GM23338 (cell line): Measurements from ENCODE around the gene CRYGD. TPM values are rescaled to one million over a fixed set of nuclear protein-coding genes. Genes with fewer than 3 reads are reported as not detected.

Experiments used
- ATAC-seq: fragments of 200-7000 bp; cut with Tn5 transposase; 3 replicates; pipeline ENCODE4 v1.9.1; 2020
- DNase-seq: peaks from one replicate; pipeline ENCODE4 v3.0.0-alpha.2; 2015; ENCODE audit warnings: low spot score
- H2AFZ ChIP-seq: fragments of 200-600 bp; sonication (generic); 2 replicates; pipeline ENCODE4 v1.8.0; 2016; ENCODE audit warnings: antibody characterized with exemption, mild to moderate bottlenecking, moderate library complexity
- H3F3A ChIP-seq: fragments of 200-600 bp; sonication (generic); replicated peaks from 2 replicates; pipeline ENCODE4 v1.8.0; 2017; ENCODE audit warnings: antibody characterized with exemption, mixed run types, low read depth
- H3K27ac ChIP-seq: fragments of 200-600 bp; sonication (generic); 2 replicates; pipeline ENCODE4 v1.6.1; 2016; ENCODE audit warnings: low read depth
- H3K27me3 ChIP-seq: fragments of 200-600 bp; sonication (generic); 2 replicates; pipeline ENCODE4 v1.8.0; 2016; ENCODE audit warnings: mild to moderate bottlenecking, mixed run types, moderate library complexity; ENCODE audit not compliant: insufficient read depth
- H3K36me3 ChIP-seq: fragments of 200-600 bp; sonication (generic); 2 replicates; pipeline ENCODE4 v1.8.0; 2016; ENCODE audit warnings: mild to moderate bottlenecking; ENCODE audit not compliant: insufficient read depth
- H3K4me1 ChIP-seq: fragments of 200-600 bp; sonication (generic); 2 replicates; pipeline ENCODE4 v1.8.0; 2016; ENCODE audit warnings: mild to moderate bottlenecking, moderate library complexity; ENCODE audit not compliant: insufficient read depth
- H3K4me2 ChIP-seq: fragments of 200-600 bp; sonication (generic); 2 replicates; pipeline ENCODE4 v1.7.1; 2017; ENCODE audit warnings: mixed run types
- H3K4me3 ChIP-seq: fragments of 200-600 bp; sonication (generic); 2 replicates; pipeline ENCODE4 v1.6.1; 2016; ENCODE audit warnings: mixed run types
- H3K79me2 ChIP-seq: fragments of 200-600 bp; sonication (generic); replicated peaks from 2 replicates; pipeline ENCODE4 v1.8.0; 2017; ENCODE audit warnings: mild to moderate bottlenecking; ENCODE audit not compliant: insufficient read depth
- H3K9me2 ChIP-seq: fragments of 200-600 bp; sonication (generic); 2 replicates; pipeline ENCODE4 v1.8.0; 2017; ENCODE audit not compliant: insufficient read depth
- H4K20me1 ChIP-seq: fragments of 200-600 bp; sonication (generic); replicated peaks from 2 replicates; pipeline ENCODE4 v1.8.0; 2017; ENCODE audit warnings: mild to moderate bottlenecking; ENCODE audit not compliant: insufficient read depth
- H3K27ac Mint-ChIP-seq: 2 replicates; pipeline ENCODE4 v1.8.0; 2020; ENCODE audit warnings: inconsistent platforms, mild to moderate bottlenecking, moderate library complexity, mixed read lengths
- H3K27me3 Mint-ChIP-seq: 3 replicates; pipeline ENCODE4 v1.8.0; 2022; ENCODE audit warnings: low read depth, mild to moderate bottlenecking, moderate library complexity, mixed read lengths, inconsistent platforms; ENCODE audit not compliant: insufficient read depth, poor library complexity
- H3K36me3 Mint-ChIP-seq: 3 replicates; pipeline ENCODE4 v1.8.0; 2021; ENCODE audit warnings: low read depth, mild to moderate bottlenecking, inconsistent platforms, moderate library complexity, mixed read lengths
- H3K4me1 Mint-ChIP-seq: 3 replicates; pipeline ENCODE4 v1.8.0; 2020; ENCODE audit warnings: mild to moderate bottlenecking, inconsistent platforms, mixed read lengths
- H3K4me3 Mint-ChIP-seq: 3 replicates; pipeline ENCODE4 v1.8.0; 2021; ENCODE audit warnings: moderate library complexity, mild to moderate bottlenecking, inconsistent platforms, mixed read lengths
- H3K9me3 Mint-ChIP-seq: 3 replicates; pipeline ENCODE4 v1.8.0; 2020; ENCODE audit warnings: moderate library complexity, mild to moderate bottlenecking, inconsistent platforms, mixed read lengths
- CREB1 ChIP-seq: fragments of 250-450 bp; sonication (Bioruptor Pico); IDR thresholded peaks from 2 replicates; pipeline ENCODE4 v1.5.0; 2020; ENCODE audit warnings: low read depth, mild to moderate bottlenecking, moderate library complexity
- CTCF ChIP-seq, 2 experiments: fragments of 200-600 bp in 1 of 2; sonication (generic) in 1 of 2; conservative IDR thresholded peaks; 2 replicates each; pipeline versions ENCODE4 v1.5.1 to v1.6.1; 2016 to 2017; ENCODE audit warnings: antibody characterized with exemption in 2 of 2, low read depth in 2 of 2, mild to moderate bottlenecking in 2 of 2, moderate library complexity in 1 of 2
- ETS1 ChIP-seq: IDR thresholded peaks from 2 replicates; pipeline ENCODE4 v1.6.1; 2016; ENCODE audit warnings: antibody characterized with exemption
- EZH2 ChIP-seq: fragments of 200-600 bp; sonication (generic); IDR thresholded peaks from one replicate; pipeline ENCODE4 v1.8.0; 2017; ENCODE audit warnings: antibody characterized with exemption, mild to moderate bottlenecking, low read depth; ENCODE audit not compliant: unreplicated experiment
- EZH2phosphoT487 ChIP-seq: fragments of 200-600 bp; sonication (generic); IDR thresholded peaks from one replicate; pipeline ENCODE4 v1.8.1; 2018; ENCODE audit warnings: antibody characterized with exemption; ENCODE audit not compliant: unreplicated experiment
- JUNB ChIP-seq: IDR thresholded peaks from one replicate; pipeline ENCODE4 v1.6.1; 2016; ENCODE audit warnings: antibody characterized with exemption; ENCODE audit not compliant: unreplicated experiment
- NANOG ChIP-seq: IDR thresholded peaks from 2 replicates; pipeline ENCODE4 v1.6.1; 2016; ENCODE audit warnings: antibody characterized with exemption, borderline replicate concordance
- POLR2AphosphoS5 ChIP-seq: IDR thresholded peaks from 2 replicates; pipeline ENCODE4 v1.6.1; 2016; ENCODE audit warnings: antibody characterized with exemption, low read depth
- STAT1 ChIP-seq: IDR thresholded peaks from one replicate; pipeline ENCODE4 v1.6.1; 2016; ENCODE audit warnings: antibody characterized with exemption; ENCODE audit not compliant: unreplicated experiment
- ZNF114 ChIP-seq: fragments of 250-450 bp; sonication (Bioruptor Pico); IDR thresholded peaks from 2 replicates; pipeline ENCODE4 v1.5.0; 2020; ENCODE audit warnings: mild to moderate bottlenecking, moderate library complexity
- ZNF331 ChIP-seq: fragments of 250-450 bp; sonication (Bioruptor Pico); IDR thresholded peaks from 2 replicates; pipeline ENCODE4 v1.5.0; 2020; ENCODE audit warnings: low read depth, mild to moderate bottlenecking, moderate library complexity
- ZNF462 ChIP-seq: fragments of 250-450 bp; sonication (Bioruptor Pico); IDR thresholded peaks from 2 replicates; pipeline ENCODE4 v1.5.0; 2020; ENCODE audit warnings: mild to moderate bottlenecking, moderate library complexity
- polyA plus RNA-seq: library from polyadenylated mRNA; unstranded; fragments of >200 nt; fragmentation: Nextera tagmentation; extraction: Ambion mirVana; gene quantifications from 2 replicates; pipeline ENCODE4 v1.2.1, GENCODE V29; 2016
- total RNA-seq: library from RNA; depleted of rRNA; stranded (reverse); fragments of >200 nt; shearing (Covaris generic); gene quantifications from 2 replicates; pipeline ENCODE4 v1.2.3, GENCODE V29; 2014
- TF ChIP-seq, protein P1 (sequence below): IDR thresholded peaks from one replicate; pipeline ENCODE4 v1.6.1; 2018; ENCODE audit warnings: antibody characterized with exemption; ENCODE audit not compliant: unreplicated experiment

The CRYGD gene
- total and polyA plus RNA-seq, 2 experiments from 2014 or later = 3.4 to 23.9 TPM

DNA sequence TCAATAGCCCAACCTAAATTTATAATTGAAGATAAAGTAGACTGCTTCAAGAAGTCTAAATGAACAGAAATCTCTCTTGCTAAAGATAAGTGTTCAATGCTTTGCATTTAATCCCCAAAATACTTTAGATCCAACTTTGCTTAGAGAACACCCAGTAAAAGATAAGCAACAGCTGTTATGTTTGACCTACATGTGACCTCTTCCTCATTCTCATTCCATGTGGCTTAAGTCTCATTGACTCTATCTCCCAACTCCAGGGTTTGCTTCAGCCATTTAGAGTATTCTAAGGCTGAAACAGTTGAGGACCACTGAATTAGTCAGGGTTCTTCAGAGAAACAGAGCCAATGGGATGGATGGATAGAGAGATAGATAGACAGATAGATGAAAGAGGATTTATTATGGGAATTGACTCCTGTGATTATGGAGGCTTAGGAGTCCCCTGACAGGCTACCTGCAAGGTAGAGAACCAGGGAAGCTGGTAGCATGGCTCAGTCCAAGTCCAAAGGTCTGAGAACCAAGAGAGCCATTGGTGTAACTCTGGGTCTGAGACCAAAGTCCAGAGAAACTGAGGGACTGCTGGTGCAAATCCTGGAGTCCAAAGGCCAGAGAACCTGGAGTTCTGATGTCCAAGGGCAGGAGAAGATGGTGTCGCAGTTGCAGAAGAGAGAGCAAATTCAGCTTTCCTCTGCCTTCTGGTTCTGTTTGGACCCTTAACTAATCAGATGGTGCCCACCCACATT is 32.1 kb downstream of the CRYGD start:
- no peaks in the 10 kb centered on the region for H4K20me1 ChIP-seq
- H3K4me3 Mint-ChIP-seq = no peak overlapping the region
- no peak overlapping the region for H3K27ac Mint-ChIP-seq
- TF ChIP-seq NANOG (no peak), ZNF114 (CRISPR knock-in tag) (no peak), EZH2phosphoT487 (no peak), POLR2AphosphoS5 (no peak), CTCF (conservative IDR thresholded peaks at IDR 0.05; ENCODE audit: low read depth in 2 of 2) (no peak), ZNF462 (CRISPR knock-in tag) (no peak), STAT1 (no peak), CREB1 (CRISPR knock-in tag) (no peak), EZH2 (no peak), JUNB (no peak), ETS1 (no peak), ZNF331 (CRISPR knock-in tag) (no peak)
- TF ChIP-seq, protein P1, sequence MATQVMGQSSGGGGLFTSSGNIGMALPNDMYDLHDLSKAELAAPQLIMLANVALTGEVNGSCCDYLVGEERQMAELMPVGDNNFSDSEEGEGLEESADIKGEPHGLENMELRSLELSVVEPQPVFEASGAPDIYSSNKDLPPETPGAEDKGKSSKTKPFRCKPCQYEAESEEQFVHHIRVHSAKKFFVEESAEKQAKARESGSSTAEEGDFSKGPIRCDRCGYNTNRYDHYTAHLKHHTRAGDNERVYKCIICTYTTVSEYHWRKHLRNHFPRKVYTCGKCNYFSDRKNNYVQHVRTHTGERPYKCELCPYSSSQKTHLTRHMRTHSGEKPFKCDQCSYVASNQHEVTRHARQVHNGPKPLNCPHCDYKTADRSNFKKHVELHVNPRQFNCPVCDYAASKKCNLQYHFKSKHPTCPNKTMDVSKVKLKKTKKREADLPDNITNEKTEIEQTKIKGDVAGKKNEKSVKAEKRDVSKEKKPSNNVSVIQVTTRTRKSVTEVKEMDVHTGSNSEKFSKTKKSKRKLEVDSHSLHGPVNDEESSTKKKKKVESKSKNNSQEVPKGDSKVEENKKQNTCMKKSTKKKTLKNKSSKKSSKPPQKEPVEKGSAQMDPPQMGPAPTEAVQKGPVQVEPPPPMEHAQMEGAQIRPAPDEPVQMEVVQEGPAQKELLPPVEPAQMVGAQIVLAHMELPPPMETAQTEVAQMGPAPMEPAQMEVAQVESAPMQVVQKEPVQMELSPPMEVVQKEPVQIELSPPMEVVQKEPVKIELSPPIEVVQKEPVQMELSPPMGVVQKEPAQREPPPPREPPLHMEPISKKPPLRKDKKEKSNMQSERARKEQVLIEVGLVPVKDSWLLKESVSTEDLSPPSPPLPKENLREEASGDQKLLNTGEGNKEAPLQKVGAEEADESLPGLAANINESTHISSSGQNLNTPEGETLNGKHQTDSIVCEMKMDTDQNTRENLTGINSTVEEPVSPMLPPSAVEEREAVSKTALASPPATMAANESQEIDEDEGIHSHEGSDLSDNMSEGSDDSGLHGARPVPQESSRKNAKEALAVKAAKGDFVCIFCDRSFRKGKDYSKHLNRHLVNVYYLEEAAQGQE = no peak
- no peaks in the 10 kb centered on the region for H3K9me3 Mint-ChIP-seq
- H3K27me3 ChIP-seq = no peaks in the 10 kb centered on the region
- no peaks in the 10 kb centered on the region; the same call in 2 of the 3 replicates for H3K36me3 Mint-ChIP-seq
- no peaks in the 10 kb centered on the region for H3K79me2 ChIP-seq
- no peaks in the 10 kb centered on the region for H3K4me1 Mint-ChIP-seq
- H3K9me2 ChIP-seq = no peaks in the 10 kb centered on the region
- no peak for ATAC-seq
- no peaks in the 10 kb centered on the region for H3K4me1 ChIP-seq
- H3F3A ChIP-seq = no peaks in the 10 kb centered on the region
- H3K36me3 ChIP-seq = no peaks in the 10 kb centered on the region
- H3K4me3 ChIP-seq = no peak overlapping the region
- H2AFZ ChIP-seq = no peak overlapping the region
- no peak for DNase-seq
- no peak overlapping the region for H3K4me2 ChIP-seq
- peaks cover 2% of the 10 kb centered on the region for H3K27me3 Mint-ChIP-seq
- no peak overlapping the region for H3K27ac ChIP-seq
